Coronary artery (tissue), 2 donors: ENCODE measurements around the gene CBFA2T2.

ENCODE experiments used
- DNase-seq: peaks from one replicate; pipeline ENCODE4 v3.0.0-alpha.2; 2017; ENCODE audit warnings: low spot score
- H3K27ac ChIP-seq, 2 donors: fragments of 200-600 bp; sonication (generic); one replicate each; pipeline ENCODE4 v1.5.1; 2016 to 2019
- H3K4me3 ChIP-seq: fragments of 200-600 bp; sonication (generic); 2 replicates; pipeline ENCODE4 v1.5.1; 2016; ENCODE audit warnings: mild to moderate bottlenecking, moderate library complexity
- TF ChIP-seq, protein P1 (sequence below): fragments of 200-600 bp; sonication (generic); IDR thresholded peaks from one replicate; pipeline ENCODE4 v1.5.1; 2019; ENCODE audit warnings: antibody characterized with exemption

CBFA2T2 gene

DNA sequence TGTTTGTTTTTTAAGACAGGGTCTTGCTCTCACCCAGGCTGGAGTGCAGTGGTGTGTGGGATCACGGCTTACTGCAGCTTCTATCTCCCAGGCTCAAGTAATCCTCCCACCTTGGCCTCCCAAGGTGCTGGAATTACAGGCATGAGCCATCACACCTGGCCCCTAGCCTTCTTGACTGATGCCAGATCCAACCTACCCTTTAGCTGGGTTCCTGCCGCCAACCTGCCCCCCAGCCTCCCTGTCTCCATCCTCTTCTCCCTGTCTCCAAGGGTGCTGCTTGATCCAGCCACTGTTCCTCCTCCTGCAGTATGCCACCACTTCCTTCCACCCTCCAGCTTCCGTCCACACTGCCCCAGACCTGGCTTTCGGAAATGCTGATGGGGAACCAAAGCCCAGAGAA, 169.0 kb downstream of the CBFA2T2 start:
- no peak overlapping the region for H3K27ac ChIP-seq
- no peak for DNase-seq
- TF ChIP-seq, protein P1, sequence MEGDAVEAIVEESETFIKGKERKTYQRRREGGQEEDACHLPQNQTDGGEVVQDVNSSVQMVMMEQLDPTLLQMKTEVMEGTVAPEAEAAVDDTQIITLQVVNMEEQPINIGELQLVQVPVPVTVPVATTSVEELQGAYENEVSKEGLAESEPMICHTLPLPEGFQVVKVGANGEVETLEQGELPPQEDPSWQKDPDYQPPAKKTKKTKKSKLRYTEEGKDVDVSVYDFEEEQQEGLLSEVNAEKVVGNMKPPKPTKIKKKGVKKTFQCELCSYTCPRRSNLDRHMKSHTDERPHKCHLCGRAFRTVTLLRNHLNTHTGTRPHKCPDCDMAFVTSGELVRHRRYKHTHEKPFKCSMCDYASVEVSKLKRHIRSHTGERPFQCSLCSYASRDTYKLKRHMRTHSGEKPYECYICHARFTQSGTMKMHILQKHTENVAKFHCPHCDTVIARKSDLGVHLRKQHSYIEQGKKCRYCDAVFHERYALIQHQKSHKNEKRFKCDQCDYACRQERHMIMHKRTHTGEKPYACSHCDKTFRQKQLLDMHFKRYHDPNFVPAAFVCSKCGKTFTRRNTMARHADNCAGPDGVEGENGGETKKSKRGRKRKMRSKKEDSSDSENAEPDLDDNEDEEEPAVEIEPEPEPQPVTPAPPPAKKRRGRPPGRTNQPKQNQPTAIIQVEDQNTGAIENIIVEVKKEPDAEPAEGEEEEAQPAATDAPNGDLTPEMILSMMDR: no peak
- H3K4me3 ChIP-seq: no peak overlapping the region

DNA sequence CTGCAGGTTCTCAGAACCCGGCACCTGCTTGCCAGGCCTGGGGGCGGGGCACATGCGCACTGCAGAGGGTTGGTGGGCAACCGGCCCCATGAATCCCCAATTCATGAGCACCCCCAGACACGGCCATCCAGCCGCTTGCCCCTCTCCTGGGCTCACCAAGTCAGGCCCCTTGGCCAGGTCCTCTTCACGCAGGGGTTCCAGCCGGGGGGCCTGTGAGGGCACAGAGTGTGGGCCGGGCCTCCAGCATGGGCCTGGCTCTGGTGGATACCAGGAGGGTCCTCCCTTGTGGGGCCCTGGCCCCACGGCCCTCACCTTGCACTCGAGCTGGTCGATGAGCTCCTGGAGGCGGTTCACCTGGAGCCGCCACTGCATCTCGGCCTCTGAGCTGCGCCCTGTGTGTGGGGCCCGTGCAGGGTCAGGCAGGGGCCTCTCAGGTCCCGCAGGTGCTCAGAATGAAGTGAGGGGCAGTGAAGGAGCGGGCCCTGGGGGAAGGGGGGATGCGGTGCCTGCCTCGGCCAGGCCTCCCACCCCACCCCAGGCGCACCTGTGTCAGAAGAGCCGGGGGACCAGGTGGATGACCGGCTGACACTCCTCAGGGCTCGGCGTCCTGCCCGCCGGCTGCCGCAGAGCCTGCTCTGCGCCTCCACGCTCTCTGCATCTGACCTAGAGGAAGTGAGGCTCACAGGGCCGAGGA, 169.6 kb downstream of the CBFA2T2 start:
- no peak overlapping the region for H3K27ac ChIP-seq
- no peak for DNase-seq
- TF ChIP-seq, protein P1: no peak
- H3K4me3 ChIP-seq: no peak overlapping the region

DNA sequence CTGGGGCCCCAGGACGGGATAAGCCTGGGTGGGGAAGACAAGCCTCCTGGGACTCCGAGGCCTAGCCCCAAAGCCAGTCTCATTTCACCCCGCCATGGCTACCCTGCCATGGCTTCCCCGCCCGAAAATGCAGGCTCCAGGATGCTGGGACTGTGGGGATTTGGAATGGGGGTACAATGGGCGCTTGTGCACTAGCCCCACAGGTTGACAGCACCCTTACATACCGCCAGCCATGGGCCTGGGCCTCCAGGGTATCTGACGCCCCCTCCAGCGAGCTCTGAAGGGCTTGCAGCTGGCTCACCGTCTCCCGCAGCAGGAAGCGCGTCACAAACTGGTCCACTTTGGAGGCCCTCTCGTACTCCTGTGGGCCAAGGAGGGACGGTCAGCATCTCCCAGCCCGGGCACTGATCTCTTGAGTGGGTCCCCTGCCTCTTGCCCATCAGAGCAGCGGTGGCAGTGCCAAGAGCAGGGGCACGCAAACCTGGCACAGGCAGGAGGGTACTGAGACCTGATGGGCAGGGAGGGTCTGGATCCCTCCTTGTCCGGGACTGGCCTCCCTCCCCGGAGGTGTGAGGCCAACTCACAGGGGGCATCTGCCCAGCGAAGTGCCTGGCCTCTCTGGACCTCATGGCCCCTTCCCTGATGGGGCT, 170.3 kb downstream of the CBFA2T2 start:
- Histone ChIP-seq H3K27ac (no peak overlapping the region), H3K4me3 (no peak overlapping the region)
- no peak for DNase-seq
- TF ChIP-seq, protein P1: no peak

DNA sequence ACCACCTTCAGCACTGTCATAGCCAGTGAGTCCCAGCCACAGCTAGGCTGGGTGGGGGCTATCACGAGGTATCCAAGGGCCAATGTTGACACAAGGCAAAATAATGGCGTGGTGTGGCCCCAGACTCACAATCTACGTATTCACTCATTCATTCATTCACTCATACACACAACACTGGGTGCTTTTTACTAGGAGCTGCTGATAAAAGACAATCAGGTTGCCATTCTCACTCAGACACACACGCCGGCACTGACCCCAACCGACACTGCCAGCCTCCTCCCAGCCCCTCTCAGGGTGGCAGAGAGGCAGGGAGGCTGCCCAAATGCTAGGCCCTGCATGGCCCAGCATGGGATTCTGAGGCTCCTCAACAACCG, 170.8 kb downstream of the CBFA2T2 start:
- DNase-seq: no peak
- TF ChIP-seq, protein P1: no peak
- Histone ChIP-seq H3K4me3 (no peak overlapping the region), H3K27ac (no peak overlapping the region)

DNA sequence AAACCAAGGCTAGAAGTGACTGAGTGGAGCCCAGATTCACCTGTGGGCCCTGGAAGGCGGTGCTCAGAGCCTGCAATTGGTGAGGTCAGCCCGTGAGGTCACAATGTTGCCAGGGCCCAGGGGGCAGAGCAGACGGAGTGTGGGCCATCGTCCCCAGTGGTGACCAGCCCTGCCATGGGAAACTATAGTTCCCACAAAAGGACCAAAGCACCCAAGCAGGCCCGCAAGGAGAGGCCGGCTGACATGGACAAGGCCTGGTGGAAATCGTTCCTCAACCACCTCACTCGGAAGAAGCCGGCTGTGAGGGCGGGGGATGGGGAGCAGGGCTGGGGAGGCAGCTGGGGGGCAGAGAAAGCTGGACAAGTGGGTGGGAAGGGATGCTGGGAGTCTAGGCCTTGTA, 172.3 kb downstream of the CBFA2T2 start, which contains the start of gene C20orf144:
TSS of gene C20orf144 (plus strand) at position 156 of the 400 bp plus-strand sequence. CDS start at position 175, 19 bp downstream.
- H3K4me3 ChIP-seq: peak within 1 kb of the TSS; percentile 81
- TF ChIP-seq, protein P1: no peak
- DNase-seq: no peak
- peak within 1 kb of the TSS; percentile 88 to 95 for H3K27ac ChIP-seq

DNA sequence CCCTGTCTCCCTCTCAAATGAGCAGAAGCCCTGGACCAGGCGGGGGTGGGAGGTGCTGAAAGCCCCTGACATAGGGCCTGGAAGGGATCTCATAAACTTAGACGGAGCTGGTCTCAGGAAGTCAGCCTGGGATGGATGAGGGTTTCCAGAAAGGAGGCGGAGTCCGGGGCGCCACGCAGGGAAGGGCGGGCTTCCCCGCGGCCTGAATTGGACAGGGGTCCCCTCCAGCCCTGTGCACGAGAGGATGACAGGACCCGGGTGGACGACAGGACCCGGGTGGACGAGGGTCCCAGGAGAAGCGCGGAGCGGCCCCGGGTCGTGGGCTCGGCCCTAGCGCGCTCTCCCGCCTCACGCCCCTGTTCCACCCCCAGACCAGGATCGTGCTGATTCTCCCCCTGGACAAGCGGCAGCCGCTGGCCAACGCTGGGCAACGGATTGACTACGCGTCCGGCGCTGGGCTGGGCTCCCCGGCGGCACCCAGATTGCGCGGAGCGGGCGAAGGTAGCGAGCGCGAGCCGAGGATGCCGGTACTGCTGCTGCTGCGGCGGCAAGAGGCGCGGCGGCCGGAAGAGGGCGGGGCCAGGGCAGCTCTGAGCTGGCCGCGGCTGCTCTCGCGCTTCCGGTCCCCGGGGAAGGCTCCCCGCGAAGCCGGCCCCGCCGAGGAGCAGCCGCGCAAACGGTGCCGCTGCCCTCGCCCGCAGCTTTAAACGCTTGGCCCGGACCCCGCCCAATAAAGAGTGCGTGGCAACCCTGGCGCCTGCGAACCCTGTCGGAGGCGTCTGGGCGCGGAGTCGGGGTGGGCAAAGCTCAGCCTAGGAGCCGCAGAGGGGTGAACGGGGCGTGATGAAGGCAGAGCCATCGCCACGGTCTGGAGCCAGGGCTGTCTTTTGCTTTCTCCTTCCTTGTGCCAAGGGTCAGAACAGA, 173.5 kb downstream of the CBFA2T2 start:
- TF ChIP-seq, protein P1: no peak
- Histone ChIP-seq H3K27ac (peak overlapping the region; percentile 88 to 95), H3K4me3 (peak overlapping the region; percentile 81)
- no peak for DNase-seq
